NCI-H1694 treated with DMSO at 0.1 percent for 48 hours (cell line): ENCODE results near the gene COMMD3.
"Not testable (repeated sequence)": the region's sequence is repeated elsewhere in the genome, so short reads cannot be mapped to it uniquely, and the experiment has no call there.

Experiments
- DNase-seq: peaks from one replicate; lab custom pipeline; 2025; lab: John Stamatoyannopoulos, UW

The COMMD3 gene

GRCh38 chr10:22338931-22339330 lies 22.7 kb downstream of the COMMD3 start:
- DNase-seq: no peak

DNA sequence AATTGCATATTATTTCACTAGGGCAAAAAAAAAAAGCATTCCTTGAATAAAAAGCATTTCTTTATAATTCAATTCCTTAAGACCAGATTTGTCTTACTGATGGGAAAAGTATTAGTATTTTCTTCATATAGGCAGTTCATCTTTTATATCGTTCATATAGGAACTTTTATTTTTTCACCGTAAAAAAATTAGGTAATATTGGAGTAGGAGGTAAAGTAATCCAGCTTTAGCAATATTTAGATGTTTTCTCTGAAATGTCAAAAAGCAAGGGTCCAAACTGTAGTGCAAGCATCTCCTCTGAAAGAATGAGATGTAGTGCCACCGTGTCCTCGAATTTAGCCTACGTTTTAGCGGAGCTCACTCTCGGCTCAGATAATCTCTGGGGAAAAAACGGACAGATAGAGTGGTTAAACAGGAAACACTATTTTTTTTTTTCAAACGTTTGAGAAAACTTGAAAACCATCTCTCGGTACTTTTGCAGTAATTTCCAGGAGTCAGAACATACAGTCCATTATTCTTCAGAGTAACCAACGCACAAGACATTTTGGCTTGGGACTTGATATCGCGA lies 23.7 kb downstream of the COMMD3 start:
- no peak for DNase-seq

DNA sequence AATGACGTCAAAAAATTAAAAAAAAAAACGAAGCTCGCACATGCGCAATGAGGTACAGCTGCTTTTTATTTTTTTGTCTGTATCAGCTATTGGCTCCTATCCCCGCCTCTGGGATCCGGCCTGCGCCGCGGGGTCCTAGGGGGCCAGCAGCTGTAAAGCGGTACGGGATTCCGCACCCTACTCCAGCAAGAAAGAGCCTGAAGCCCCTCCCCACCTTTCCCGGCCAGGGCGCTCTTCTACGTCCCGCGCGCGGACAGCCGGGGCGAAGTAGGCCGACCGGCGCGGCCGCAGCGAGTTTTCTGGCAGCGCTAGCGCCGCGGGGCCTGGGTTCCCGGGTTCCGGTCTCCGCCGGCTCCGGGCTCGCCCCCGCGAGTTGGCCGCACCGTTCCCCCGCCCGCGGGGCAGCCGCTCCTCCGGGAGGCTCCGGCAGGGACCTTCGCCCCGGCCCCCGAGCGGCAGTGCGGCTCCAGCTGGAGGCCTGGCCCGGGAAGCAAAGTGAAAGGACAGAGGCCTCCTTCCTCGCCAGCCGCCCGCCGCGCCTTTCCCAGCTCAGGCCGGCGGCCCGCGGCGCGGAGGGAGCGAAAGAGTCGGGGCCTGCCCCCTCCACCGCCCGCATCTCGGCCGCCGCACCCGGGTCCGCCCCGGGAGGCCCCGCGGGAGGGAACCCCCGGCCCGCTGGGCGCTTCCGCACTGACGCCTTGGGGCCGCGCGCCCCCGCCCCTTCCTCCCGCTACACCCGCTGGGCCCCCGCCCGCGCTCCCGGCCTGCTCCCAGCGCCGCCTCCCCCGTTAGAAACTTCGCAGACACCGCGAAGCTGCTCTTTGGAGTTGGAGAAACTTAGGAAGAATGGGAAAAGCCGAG lies 24.4 kb downstream of the COMMD3 start:
- peak; percentile 76 for DNase-seq

DNA sequence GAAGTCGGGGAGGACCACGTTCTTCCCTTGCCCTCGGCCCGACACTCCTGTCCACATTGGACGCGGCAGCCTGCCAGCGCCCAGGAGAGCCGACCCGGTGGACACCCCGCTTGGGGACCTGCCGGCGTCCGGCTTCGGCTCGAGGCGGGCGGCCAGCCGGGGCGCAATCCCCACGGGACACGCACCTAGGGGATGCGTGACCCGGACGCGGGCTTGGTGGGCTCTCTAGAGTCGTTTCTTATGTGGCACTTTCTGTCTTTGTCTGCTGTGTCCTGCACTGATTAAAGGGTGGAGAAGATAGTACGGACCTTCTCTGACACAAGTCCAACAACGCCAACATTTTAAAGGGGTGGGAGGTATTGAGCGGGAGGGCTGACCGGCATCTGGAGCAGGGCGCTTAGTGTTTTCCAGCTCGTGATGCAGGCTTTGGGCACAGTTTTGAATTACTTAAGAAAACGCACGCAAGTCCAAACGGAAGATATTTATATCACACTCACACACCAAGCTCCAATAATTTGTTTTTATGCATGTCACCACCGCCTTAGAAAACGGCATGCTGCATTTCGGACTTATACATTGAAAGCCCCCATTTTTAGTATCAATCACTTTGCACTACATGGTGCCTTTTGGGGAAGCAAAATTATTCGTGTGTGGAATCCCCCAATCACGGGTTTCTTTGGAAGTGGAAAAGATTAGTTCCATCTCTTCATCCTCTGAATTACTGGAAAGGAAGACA lies 25.2 kb downstream of the COMMD3 start:
- DNase-seq: no peak

DNA sequence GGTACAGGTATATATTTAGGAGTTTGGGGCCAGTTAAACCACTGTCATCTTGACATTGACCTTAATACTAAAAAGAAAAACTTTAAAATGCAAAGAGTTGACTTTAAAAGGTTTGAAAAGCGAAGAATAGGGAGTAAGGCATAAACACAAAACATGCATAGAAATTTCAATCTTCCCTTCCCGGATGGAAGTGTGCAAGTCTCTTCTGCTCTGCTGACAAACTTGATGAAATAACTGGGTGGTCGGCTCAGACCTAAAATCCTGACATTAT lies 25.7 kb downstream of the COMMD3 start:
- DNase-seq: no peak

DNA sequence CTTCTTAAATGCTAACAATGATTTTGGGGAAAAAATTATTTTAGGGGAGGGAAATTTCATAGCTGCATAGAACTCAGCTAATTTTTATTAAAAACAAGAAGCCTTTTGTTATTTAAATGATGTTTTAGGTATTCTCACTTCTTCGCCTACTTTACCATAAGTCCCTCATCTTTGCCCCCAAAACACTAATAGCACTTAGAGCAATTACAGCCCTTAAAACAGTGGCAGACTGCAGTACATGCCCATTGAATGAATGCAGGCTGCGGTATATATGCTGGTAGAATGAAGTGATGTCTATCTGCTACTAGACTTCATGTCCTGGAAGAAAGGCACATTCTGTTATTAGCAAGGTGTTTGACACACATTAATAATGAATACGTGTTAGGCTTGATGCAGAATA lies 26.2 kb downstream of the COMMD3 start:
- DNase-seq: no peak

DNA sequence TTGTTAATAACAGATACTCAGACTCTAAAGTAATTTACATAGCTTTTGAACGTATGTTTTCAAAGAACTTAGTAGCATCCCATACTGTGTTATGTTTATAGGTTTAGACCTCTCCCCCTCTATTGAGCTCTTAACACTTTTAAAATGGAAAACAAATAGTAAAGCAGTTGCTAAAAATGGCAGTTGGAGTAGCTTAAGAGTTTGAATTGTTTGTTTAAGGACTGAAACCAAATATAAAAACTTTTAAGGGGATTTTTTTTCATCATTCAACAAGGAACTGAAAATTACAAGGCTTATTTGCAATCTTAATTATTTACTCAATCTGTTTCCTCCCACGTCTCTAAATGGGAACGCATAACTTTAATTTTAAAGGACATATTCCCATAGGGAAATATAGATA lies 27.5 kb downstream of the COMMD3 start:
- no peak for DNase-seq

DNA sequence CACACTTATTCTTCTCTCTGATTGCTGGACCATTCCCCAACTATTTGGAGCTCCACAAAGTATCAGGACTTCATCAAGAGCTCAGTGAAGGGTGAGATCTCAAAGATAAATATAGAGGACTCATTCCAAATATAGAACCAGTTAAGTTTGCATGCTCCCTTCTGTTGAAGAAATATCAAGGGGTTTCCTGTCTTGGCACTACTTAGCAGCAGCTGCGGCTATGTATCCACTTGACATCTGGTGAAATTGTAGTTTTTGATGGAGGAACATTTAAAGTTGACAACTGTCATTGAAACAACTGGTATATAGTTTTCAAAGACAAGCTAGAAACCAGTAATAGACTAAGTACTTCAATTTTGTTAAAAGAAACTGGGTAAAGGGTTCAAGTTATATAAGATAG lies 28.1 kb downstream of the COMMD3 start:
- no peak for DNase-seq

DNA sequence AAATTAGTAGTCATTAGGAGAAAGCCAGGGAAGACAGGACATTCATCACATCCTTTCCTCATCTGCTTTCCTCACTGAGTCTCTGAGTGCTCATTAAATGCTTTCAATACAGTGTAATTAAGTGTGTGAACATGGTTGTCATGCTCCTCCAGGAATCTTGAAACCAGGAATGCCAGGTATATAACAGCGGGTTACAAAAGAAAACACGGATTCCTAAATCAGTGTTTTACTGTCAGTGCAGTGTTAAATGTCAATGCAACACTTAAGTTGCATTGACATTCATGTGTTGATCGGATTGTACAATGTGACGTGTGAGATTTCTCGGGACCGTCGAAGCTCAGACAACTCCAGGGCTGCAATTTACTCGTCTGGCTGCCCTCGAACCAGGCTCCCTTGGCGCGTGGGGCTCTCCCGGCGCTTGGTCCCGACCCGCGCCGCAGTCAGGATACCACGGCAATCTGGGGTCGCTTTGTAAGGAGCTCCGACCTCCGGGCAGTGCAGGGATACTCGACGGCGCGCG lies 28.7 kb downstream of the COMMD3 start:
- no peak for DNase-seq

GRCh38 chr10:22345301-22346095 lies 29.3 kb downstream of the COMMD3 start, which contains the start of gene SPAG6:
Gene SPAG6 (plus strand): TSS chr10:22345496. CDS start chr10:22345612, 116 bp downstream.
- no peak for DNase-seq

DNA sequence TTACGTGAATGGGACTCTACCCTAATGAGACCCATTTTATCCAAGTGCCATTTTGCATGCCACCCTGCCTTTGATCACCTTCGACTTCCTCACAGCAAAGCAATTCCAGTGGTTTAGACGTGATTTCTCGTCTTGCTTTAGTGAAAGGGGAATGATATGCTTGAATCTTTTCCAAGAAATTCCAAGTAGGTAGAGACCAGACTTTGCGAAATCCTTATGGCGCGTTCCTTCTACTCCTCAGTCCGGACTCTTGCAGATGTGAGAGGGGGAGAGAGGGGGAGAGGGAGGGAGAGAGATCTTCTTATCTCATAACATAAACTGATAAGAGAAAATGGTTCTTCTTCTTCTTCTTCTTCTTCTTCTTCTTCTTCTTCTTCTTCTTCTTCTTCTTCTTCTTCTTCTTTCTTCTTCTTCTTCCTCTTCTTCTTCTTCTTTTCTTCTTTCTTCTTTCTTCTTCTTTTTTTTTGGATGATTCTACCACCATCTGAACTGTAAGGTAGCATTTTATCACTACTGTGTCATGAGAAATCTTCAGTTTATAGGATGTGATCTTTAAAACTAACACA lies 30.0 kb downstream of the COMMD3 start:
- no peak for DNase-seq

- no peak for DNase-seq
These were observed 33.6 kb downstream of the COMMD3 start for GRCh38 chr10:22349755-22350154.

DNA sequence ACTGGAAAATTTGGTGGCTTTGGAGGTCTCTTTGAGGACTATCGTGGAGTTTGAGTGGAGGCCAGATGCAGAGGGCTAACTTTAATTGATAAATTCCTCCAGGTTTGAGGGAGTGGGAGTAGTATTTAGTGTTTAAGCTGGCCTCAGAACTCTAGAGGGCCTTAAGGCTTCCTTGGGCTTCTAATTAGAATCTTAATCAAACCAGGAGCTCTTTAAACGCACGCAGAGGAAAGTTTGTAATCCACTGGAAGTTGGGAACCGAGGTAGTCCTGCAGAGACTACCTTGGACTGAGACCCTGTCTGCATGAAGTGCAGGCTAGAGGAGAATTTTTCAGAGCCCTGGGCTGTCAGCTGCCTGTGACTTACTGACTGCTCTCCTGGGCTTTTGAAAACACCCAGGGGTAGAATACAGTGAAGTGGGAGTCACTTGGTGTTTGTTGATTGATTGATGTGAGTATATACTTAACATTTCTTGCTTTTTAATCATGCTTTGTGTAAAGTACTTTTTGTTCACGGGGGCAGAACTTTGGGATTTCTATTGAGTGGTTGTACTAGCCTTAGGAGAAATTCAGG lies 35.0 kb downstream of the COMMD3 start:
- DNase-seq: no peak

DNA sequence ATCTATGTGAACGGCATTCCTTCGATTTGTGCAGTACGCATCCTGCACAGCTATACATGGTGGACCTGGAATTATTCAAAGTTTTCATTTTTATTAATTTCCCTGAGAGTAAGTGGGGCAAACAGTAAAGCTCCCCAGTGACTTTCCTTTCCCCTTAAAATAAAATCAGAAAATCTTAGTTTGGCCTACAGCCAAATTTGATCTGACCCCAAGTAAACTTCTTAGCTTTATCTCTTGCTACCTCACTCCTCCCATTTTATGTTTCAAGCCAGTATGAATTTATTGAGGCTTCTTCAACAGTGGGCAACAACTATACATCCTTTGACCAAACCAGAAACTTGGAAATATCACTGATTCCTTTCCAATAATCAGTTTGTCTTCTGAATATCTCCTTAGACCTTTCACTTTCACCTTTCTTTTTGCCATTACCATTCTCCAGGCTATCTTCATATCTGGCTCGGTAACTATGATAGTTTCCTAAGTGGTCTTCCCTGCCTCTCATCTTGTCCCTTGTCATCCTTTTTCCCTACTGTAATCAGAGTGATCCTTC lies 40.2 kb downstream of the COMMD3 start:
- DNase-seq: no peak

- DNase-seq: not testable (repeated sequence)
These were observed 41.6 kb downstream of the COMMD3 start for GRCh38 chr10:22357770-22358169.

- DNase-seq: no peak
These were observed 47.1 kb downstream of the COMMD3 start for GRCh38 chr10:22363305-22363704.

GRCh38 chr10:22364407-22365140 lies 48.4 kb downstream of the COMMD3 start:
- no peak for DNase-seq

DNA sequence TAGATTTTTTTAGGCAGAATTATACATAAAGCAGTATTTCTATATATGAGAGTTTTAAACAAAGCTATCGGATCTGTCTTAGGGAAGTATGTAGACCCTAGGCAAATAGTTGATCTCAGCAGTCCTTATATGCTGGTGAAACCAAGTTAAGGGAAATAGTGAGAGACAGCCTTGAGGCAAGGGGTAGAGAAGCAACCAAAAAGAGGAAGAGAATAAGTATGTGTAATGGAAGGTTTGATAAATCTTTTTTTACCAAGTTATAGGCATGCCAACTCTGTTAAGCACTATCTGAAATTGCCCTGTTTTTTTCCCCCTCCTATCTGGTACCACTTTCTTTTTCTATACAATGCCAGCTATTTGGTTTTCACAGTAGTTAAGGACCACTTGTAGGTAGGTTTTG lies 49.0 kb downstream of the COMMD3 start:
- no peak for DNase-seq

DNA sequence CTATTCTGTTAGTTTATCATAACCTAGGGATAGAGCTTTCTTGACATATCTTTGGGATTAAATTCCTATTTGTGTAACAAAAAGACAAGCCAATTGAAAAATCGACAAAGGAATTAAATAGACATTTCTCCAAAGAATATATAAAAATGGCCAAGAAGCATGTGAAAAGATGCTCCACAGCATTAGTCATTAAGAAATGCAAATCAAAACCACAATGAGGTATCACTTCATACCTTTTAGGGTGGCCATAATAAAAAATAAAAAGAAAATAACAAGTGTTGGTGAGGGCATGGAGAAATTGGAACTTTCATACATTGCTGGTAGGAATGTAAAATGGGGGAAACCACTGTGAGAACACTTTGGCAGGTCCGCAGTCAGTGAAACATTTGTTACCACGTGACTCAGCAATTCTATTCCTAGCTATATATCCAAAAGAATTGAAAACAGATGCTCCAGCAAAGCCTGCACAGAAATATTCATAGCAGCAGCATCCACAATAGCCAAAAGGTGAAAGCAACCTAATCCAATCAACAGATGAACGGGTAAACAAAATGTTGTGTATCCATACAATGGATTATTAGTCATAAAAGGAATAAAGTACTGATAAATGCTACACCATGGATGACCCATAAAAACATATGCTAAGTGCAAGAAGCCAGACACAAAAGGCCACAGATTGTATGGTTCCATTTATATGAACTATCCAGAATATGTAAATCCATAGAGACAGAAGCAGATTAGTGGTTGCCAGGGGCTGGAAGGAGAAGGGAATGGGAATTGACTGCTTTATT lies 49.7 kb downstream of the COMMD3 start:
- DNase-seq: no peak

GRCh38 chr10:22366435-22366703 lies 50.2 kb downstream of the COMMD3 start:
- no peak for DNase-seq
